D721Med (cell line): ENCODE data around the gene GSTP1.

ENCODE experiments used
- DNase-seq: peaks from one replicate; pipeline ENCODE4 v3.0.0; 2011; ENCODE audit warnings: low spot score; ENCODE audit not compliant: insufficient read length
- FAIRE-seq: peaks from 2 replicates; lab custom pipeline; 2011; peaks lifted over from hg19 to GRCh38; lab: Jason Lieb, UNC
- TF ChIP-seq, protein P1 (sequence below): IDR thresholded peaks from 2 replicates; pipeline ENCODE4 v1.5.1; 2012; ENCODE audit warnings: mild to moderate bottlenecking, control low read depth; ENCODE audit not compliant: insufficient read depth; ENCODE audit errors: missing control alignments

GSTP1 gene

DNA sequence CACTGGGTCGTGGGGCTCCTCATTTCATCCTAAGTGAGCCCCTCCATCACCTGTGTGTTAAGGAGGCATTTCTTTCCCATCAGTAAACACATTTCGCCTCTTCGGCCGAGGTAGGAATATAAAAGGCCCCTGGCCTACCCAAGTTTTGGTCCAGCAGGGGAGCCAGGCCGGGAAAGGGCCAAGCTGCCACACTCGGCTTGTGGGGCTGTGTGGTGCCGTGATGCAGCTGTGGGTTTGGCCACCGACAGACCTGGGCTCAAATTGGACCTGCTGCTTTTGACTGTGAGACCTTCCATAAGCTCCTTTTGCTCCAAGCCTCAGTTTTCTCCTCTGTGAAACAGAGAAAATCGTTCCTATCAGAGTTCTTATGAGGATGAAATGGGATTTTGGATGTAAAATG lies 23.9 kb downstream of the GSTP1 start:
- FAIRE-seq = no peak
- TF ChIP-seq, protein P1, sequence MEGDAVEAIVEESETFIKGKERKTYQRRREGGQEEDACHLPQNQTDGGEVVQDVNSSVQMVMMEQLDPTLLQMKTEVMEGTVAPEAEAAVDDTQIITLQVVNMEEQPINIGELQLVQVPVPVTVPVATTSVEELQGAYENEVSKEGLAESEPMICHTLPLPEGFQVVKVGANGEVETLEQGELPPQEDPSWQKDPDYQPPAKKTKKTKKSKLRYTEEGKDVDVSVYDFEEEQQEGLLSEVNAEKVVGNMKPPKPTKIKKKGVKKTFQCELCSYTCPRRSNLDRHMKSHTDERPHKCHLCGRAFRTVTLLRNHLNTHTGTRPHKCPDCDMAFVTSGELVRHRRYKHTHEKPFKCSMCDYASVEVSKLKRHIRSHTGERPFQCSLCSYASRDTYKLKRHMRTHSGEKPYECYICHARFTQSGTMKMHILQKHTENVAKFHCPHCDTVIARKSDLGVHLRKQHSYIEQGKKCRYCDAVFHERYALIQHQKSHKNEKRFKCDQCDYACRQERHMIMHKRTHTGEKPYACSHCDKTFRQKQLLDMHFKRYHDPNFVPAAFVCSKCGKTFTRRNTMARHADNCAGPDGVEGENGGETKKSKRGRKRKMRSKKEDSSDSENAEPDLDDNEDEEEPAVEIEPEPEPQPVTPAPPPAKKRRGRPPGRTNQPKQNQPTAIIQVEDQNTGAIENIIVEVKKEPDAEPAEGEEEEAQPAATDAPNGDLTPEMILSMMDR = no peak
- DNase-seq = no peak

DNA sequence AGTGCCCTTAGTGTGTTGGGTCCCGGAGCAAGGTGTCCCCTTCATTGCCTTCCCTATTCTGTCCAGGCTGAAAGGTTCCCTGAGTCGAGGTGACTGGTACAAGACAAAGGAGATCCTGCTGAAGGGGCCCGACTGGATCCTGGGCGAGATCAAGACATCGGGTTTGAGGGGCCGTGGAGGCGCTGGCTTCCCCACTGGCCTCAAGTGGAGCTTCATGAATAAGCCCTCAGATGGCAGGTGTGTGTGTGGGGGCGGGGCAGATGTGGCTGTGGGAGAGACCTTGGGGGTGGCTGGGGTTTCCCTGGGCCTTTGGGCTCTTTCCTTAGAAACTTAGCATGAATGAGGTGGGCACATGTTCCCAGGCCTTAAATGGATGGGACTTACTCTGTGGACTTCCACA lies 24.9 kb downstream of the GSTP1 start:
- FAIRE-seq (no peak), DNase-seq (no peak)
- TF ChIP-seq, protein P1 = no peak

DNA sequence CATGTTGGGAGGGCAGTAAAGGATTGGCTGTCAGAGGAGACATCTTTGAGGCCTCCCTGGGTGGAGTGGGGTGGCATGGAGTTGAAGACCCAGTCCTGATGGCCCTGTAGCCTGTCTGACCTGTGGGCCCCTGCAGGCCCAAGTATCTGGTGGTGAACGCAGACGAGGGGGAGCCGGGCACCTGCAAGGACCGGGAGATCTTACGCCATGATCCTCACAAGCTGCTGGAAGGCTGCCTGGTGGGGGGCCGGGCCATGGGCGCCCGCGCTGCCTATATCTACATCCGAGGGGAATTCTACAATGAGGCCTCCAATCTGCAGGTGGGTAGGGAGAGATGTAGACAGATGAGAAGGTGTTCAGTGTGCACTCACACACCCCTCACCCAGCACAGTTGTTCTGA lies 25.7 kb downstream of the GSTP1 start:
- DNase-seq = no peak
- TF ChIP-seq, protein P1 = no peak
- no peak for FAIRE-seq

DNA sequence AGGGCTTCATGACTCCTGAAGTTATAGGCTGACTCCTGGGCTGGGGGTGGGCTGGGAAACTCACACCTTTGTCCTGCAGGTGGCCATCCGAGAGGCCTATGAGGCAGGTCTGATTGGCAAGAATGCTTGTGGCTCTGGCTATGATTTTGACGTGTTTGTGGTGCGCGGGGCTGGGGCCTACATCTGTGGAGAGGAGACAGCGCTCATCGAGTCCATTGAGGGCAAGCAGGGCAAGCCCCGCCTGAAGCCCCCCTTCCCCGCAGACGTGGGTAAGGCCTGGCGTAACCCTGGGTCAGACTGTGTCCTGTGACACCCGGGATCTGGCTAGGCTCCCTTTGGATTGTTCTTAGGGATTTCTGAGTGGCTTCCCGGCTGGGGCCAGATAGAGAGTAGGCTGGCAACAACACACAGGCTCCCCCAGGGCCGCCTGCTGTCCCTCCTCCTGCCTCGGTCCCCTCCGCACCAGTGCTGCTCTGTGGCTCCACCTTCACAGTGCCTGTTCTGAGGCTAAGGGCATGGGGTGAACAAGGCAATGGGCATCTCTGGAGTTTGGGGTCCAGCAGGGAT lies 26.8 kb downstream of the GSTP1 start:
- FAIRE-seq (no peak), DNase-seq (no peak)
- TF ChIP-seq, protein P1 = no peak

DNA sequence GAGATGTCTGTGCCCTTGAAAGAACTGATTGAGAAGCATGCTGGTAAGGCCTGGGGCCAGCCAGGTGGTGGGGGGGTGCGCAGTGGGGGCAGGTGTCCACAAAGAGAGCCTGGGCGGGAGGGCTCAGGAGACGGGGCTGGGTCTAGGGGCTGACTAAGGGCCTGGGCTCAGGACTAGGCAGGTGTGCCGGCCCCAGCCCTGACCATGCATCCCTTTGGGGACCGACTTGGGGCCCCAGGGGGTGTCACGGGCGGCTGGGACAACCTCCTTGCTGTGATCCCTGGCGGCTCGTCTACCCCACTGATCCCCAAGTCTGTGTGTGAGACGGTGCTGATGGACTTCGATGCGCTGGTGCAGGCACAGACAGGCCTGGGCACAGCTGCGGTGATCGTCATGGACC lies 27.6 kb downstream of the GSTP1 start:
- TF ChIP-seq, protein P1 = no peak
- no peak for FAIRE-seq
- no peak for DNase-seq

DNA sequence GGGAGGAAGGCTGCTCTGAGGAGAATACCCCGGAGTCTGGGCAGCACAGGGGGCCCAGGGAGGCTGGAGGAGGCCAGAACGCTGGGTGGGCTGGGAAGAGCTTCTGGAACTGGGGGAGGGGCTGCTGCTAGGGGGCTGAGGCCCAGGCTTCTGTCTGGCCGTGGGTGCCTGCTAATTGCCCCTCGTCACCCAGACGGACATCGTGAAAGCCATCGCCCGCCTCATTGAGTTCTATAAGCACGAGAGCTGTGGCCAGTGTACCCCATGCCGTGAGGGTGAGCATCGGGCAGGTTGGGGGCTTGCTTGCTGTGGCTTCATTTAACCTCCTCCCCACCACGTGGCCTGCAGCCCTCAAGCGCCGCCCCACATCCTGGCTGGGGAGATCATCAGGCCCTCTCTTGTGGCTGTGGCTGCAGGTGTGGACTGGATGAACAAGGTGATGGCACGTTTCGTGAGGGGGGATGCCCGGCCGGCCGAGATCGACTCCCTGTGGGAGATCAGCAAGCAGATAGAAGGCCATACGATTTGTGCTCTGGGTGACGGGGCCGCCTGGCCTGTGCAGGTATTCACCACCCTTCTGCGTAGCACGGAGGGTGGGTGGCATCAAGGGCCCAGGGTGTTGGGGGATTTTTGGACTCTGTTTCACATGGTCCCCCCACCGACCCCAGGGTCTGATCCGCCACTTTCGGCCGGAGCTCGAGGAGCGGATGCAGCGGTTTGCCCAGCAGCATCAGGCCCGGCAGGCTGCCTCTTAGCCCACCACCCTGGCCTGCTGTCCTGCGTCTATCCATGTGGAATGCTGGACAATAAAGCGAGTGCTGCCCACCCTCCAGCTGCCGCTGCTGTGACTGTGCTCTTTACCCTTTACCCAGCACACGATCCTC lies 28.3 kb downstream of the GSTP1 start:
- DNase-seq (no peak), FAIRE-seq (no peak)
- TF ChIP-seq, protein P1 = no peak

DNA sequence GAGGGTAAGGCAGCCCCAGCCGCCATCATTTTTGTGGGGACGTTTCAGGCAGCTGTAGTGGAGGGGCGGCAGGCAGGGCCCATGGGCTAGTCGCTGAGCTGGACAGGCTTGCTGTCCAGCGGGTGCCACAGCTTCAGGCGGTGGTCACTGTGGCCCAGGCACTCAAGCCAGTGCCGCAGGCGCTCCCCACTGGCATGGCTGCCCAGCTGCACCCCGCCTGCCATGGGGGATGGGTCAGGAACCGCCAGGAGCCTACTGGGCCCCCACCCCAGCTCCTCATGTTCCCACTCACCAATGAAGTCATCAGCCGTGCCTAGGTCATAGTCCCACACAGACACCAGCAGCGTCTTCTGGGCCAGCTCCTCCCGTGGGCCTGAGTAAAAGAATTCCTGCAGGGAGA lies 29.1 kb downstream of the GSTP1 start:
- TF ChIP-seq, protein P1 = no peak
- no peak for FAIRE-seq
- DNase-seq = no peak
